CD14-positive monocyte (primary cell): ENCODE measurements around the gene IL36RN. TPM values are rescaled to one million over a fixed set of nuclear protein-coding genes. Genes with fewer than 3 reads are reported as not detected.

Source experiments
- DNase-seq, 3 donors: peaks; one replicate each; pipeline ENCODE4 v3.0.0-alpha.2; 2011 to 2022
- H2AFZ ChIP-seq: 2 replicates; pipeline ENCODE4 v1.6.0; 2012; ENCODE audit warnings: mild to moderate bottlenecking, low read depth, low read length, inconsistent platforms; ENCODE audit not compliant: insufficient read depth, poor library complexity, severe bottlenecking
- H3K27ac ChIP-seq, 2 donors: 1 replicate in 1 of 2; 2 replicates in 1 of 2; pipeline ENCODE4 v1.5.1; 2012 to 2013; ENCODE audit warnings: low read length in 2 of 2, control low read depth in 1 of 2, inconsistent platforms in 1 of 2, low read depth in 1 of 2, mild to moderate bottlenecking in 1 of 2
- H3K27me3 ChIP-seq, 2 donors: one replicate each; pipeline versions ENCODE4 v1.6.0 to v1.6.1; 2011 to 2013; ENCODE audit warnings: low read length in 2 of 2; ENCODE audit not compliant: control insufficient read depth in 2 of 2, insufficient read depth in 2 of 2
- H3K36me3 ChIP-seq, 2 donors: replicated peaks in 1 of 2; 1 replicate in 1 of 2; 2 replicates in 1 of 2; pipeline versions ENCODE4 v1.5.1 to v1.6.1; 2012 to 2013; ENCODE audit warnings: low read length in 2 of 2, control low read depth in 1 of 2, inconsistent platforms in 1 of 2, mild to moderate bottlenecking in 1 of 2; ENCODE audit not compliant: insufficient read depth in 2 of 2, control insufficient read depth in 1 of 2
- H3K4me1 ChIP-seq, 2 donors: 1 replicate in 1 of 2; 2 replicates in 1 of 2; pipeline versions ENCODE4 v1.5.1 to v1.6.1; 2012 to 2013; ENCODE audit warnings: low read length in 2 of 2, control low read depth in 1 of 2, inconsistent platforms in 1 of 2, mild to moderate bottlenecking in 1 of 2, moderate library complexity in 1 of 2; ENCODE audit not compliant: insufficient read depth in 2 of 2, control insufficient read depth in 1 of 2
- H3K4me2 ChIP-seq: replicated peaks from 2 replicates; pipeline ENCODE3; 2012; ENCODE audit warnings: low read length, moderate library complexity, mild to moderate bottlenecking; ENCODE audit not compliant: poor library complexity, severe bottlenecking; ENCODE audit errors: extremely low read depth
- H3K4me3 ChIP-seq, 3 experiments: fragments of 200-600 bp in 1 of 3; sonication (generic) in 1 of 3; replicated peaks in 1 of 3; 1 replicate in 2 of 3; 2 replicates in 1 of 3; pipeline ENCODE4 v1.5.1; 2011 to 2013; ENCODE audit warnings: low read length in 3 of 3, mild to moderate bottlenecking in 3 of 3, control low read depth in 2 of 3, low read depth in 2 of 3, inconsistent platforms in 1 of 3, moderate library complexity in 1 of 3
- H3K79me2 ChIP-seq: 2 replicates; pipeline ENCODE4 v1.6.0; 2012; ENCODE audit warnings: mild to moderate bottlenecking, control low read depth, inconsistent platforms, low read length, moderate library complexity; ENCODE audit not compliant: insufficient read depth
- H3K9ac ChIP-seq: 2 replicates; pipeline ENCODE4 v1.6.0; 2017; ENCODE audit warnings: low read length, mild to moderate bottlenecking; ENCODE audit not compliant: insufficient read depth, poor library complexity, severe bottlenecking
- H3K9me3 ChIP-seq, 2 donors: replicated peaks in 1 of 2; 1 replicate in 1 of 2; 2 replicates in 1 of 2; pipeline versions ENCODE4 v1.5.1 to v1.6.1; 2012 to 2013; ENCODE audit warnings: low read length in 2 of 2, control low read depth in 1 of 2; ENCODE audit not compliant: control insufficient read depth in 1 of 2, insufficient read depth in 1 of 2
- H4K20me1 ChIP-seq: 2 replicates; pipeline ENCODE4 v1.6.0; 2012; ENCODE audit warnings: mild to moderate bottlenecking, low read length, control low read depth, moderate library complexity; ENCODE audit not compliant: insufficient read depth
- H3K27ac Mint-ChIP-seq, 7 donors: one replicate each; pipeline ENCODE4 v1.8.0; 2020; ENCODE audit warnings: mild to moderate bottlenecking in 7 of 7, mixed read lengths in 7 of 7, moderate library complexity in 6 of 7, inconsistent platforms in 2 of 7
- H3K27me3 Mint-ChIP-seq, 3 donors: one replicate each; pipeline ENCODE4 v1.8.0; 2021 to 2022; ENCODE audit warnings: low read depth in 3 of 3, mild to moderate bottlenecking in 3 of 3, mixed read lengths in 3 of 3, moderate library complexity in 3 of 3, inconsistent platforms in 1 of 3
- H3K36me3 Mint-ChIP-seq, 2 donors: one replicate each; pipeline ENCODE4 v1.8.0; 2020; ENCODE audit warnings: mixed read lengths in 2 of 2, inconsistent platforms in 1 of 2, mild to moderate bottlenecking in 1 of 2
- H3K4me1 Mint-ChIP-seq: one replicate; pipeline ENCODE4 v1.8.0; 2020; ENCODE audit warnings: mild to moderate bottlenecking, mixed read lengths
- H3K4me3 Mint-ChIP-seq, 2 donors: one replicate each; pipeline ENCODE4 v1.8.0; 2020; ENCODE audit warnings: mild to moderate bottlenecking in 2 of 2, mixed read lengths in 2 of 2, moderate library complexity in 1 of 2
- H3K9me3 Mint-ChIP-seq, 7 donors: one replicate each; pipeline ENCODE4 v1.8.0; 2020 to 2022; ENCODE audit warnings: mixed read lengths in 7 of 7, mild to moderate bottlenecking in 6 of 7, moderate library complexity in 6 of 7, inconsistent platforms in 2 of 7
- CTCF ChIP-seq: fragments of 200-600 bp; IDR thresholded peaks from one replicate; pipeline ENCODE4 v1.8.0; 2022; ENCODE audit warnings: antibody characterized with exemption, mild to moderate bottlenecking
- WGBS: methylation state at CpG from one replicate; pipeline ENCODE4 v1.1.5; 2013; ENCODE audit warnings: missing lambda C conversion rate; ENCODE audit not compliant: insufficient coverage; 5-methylcytosine and 5-hydroxymethylcytosine counted together
- intact Hi-C, 2 donors: fragments of 100-400 bp; cut with micrococcal nuclease; formaldehyde crosslinking; loops; one replicate each; pipeline versions ENCODE4 v1.15.0 to v1.15.1; 2023
- polyA plus RNA-seq, 3 donors: library from polyadenylated mRNA; depleted of rRNA in 1 of 3; unstranded in 2 of 3; stranded (reverse) in 1 of 3; fragments of 300-500 nt in 2 of 3; fragments of >200 nt in 1 of 3; fragmentation: Illumina TruSeq in 2 of 3; gene quantifications; 1 replicate in 2 of 3; 2 replicates in 1 of 3; pipeline ENCODE4 v1.2.3, GENCODE V29; 2012 to 2021

The IL36RN gene
- polyA plus RNA-seq, 3 donors, result not detected

GRCh38 chr2:113067681-113068080 is 8.7 kb downstream of the IL36RN start, which contains the start of gene IL1F10:
IL1F10 (plus strand) TSS chr2:113067970; CDS start chr2:113072739, 4,769 bp downstream.
- Mint-ChIP-seq H3K27me3 (peaks cover 0 to 6% (median 3%) of the 10 kb centered on the region in 3 donors), H3K9me3 (peaks cover 0 to 2% (median 0%) of the 10 kb centered on the region in 7 donors), H3K36me3 (no peaks in the 10 kb centered on the region), H3K27ac (peak within 1 kb of the TSS in 1 of 7 donors; percentile 25), H3K4me3 (no peak within 1 kb of the TSS), H3K4me1 (no peaks in the 10 kb centered on the region)
- WGBS, result 95% methylated on average over 3 of the region's 3 CpGs
- Histone ChIP-seq H4K20me1 (no peaks in the 10 kb centered on the region), H3K4me1 (no peaks in the 10 kb centered on the region), H3K36me3 (no peaks in the 10 kb centered on the region), H2AFZ (no peak within 1 kb of the TSS), H3K79me2 (no peaks in the 10 kb centered on the region), H3K4me2 (no peak within 1 kb of the TSS), H3K9me3 (no peaks in the 10 kb centered on the region), H3K4me3 (no peak within 1 kb of the TSS), H3K27me3 (no peaks in the 10 kb centered on the region), H3K9ac (no peak within 1 kb of the TSS), H3K27ac (no peak within 1 kb of the TSS)
- intact Hi-C loops, result no loop called here
- TF ChIP-seq CTCF, result no peak
- no peak for DNase-seq

DNA sequence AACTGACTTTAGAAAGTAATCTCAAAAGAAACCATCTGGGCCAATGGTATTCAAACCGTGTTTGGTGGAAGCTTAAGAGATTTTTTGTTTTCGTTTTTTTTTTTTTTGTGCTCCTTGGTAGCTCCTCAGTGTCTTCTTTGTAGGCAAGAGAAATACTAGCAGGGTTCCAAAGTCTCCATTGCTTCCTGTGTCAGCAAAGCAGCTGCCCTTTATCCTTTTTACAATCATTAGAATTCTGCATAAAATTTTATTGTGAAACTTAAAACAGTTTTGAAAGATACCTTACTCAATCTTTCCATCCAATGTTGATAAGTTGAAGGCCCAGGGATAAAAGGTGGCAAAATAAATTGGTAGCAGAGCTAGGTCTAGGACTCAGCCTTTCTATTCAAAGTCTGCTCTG is 9.3 kb downstream of the IL36RN start:
- H3K4me1 ChIP-seq, result no peaks in the 10 kb centered on the region
- H3K9me3 ChIP-seq, result no peaks in the 10 kb centered on the region
- no peak overlapping the region for H3K9ac ChIP-seq
- DNase-seq, result no peak
- TF ChIP-seq CTCF, result no peak
- intact Hi-C loops, result no loop called here
- Mint-ChIP-seq H3K9me3 (peaks cover 0 to 2% (median 0%) of the 10 kb centered on the region in 7 donors), H3K36me3 (no peaks in the 10 kb centered on the region), H3K4me1 (no peaks in the 10 kb centered on the region), H3K4me3 (no peak overlapping the region), H3K27me3 (peaks cover 0 to 4% (median 3%) of the 10 kb centered on the region in 3 donors), H3K27ac (no peak overlapping the region)
- H3K4me2 ChIP-seq, result no peak overlapping the region
- H3K27me3 ChIP-seq, result no peaks in the 10 kb centered on the region
- H4K20me1 ChIP-seq, result no peaks in the 10 kb centered on the region
- H3K79me2 ChIP-seq, result no peaks in the 10 kb centered on the region
- WGBS, result 100% methylated on average over 1 of the region's 2 CpGs
- H3K27ac ChIP-seq, result no peak overlapping the region
- H3K36me3 ChIP-seq, result no peaks in the 10 kb centered on the region
- H3K4me3 ChIP-seq, result no peak overlapping the region
- H2AFZ ChIP-seq, result no peak overlapping the region
